Prostate gland (tissue), 2 donors: Measurements from ENCODE around the gene KCNT2.

Experiments used
- CTCF ChIP-seq, 4 experiments: fragments of 200-600 bp in 2 of 4; fragments of 450-650 bp in 2 of 4; sonication (generic) in 2 of 4; IDR thresholded peaks; 1 replicate in 3 of 4; 2 replicates in 1 of 4; pipeline ENCODE4 v1.5.1; 2016 to 2019; ENCODE audit warnings: antibody characterized with exemption in 4 of 4, mild to moderate bottlenecking in 2 of 4, moderate library complexity in 2 of 4
- POLR2A ChIP-seq: fragments of 450-650 bp; IDR thresholded peaks from one replicate; pipeline ENCODE4 v1.6.1; 2016; ENCODE audit warnings: antibody characterized with exemption, mild to moderate bottlenecking

GRCh38 chr1:196516373-196516772 is 91.9 kb downstream of the KCNT2 start:
- TF ChIP-seq POLR2A (no peak), CTCF (IDR thresholded peaks at IDR 0.05) (no peak)
